SH-SY5Y (cell line): ENCODE measurements around the gene RCAN1.

Source experiments
- GATA2 ChIP-seq: IDR thresholded peaks from 2 replicates; pipeline ENCODE4 v1.6.1; 2011; ENCODE audit warnings: mild to moderate bottlenecking, low read depth, low read length
- GATA3 ChIP-seq: IDR thresholded peaks from 2 replicates; pipeline ENCODE4 v1.6.1; 2011; ENCODE audit warnings: low read depth, mild to moderate bottlenecking, low read length, moderate library complexity

The RCAN1 gene

GRCh38 chr21:34636961-34637360 is 22.0 kb upstream of the RCAN1 start:
- TF ChIP-seq GATA3 = no peak
- no peak for TF ChIP-seq GATA2

- TF ChIP-seq GATA3 (no peak), GATA2 (no peak)
Measured at GRCh38 chr21:34635307-34635706, 20.4 kb upstream of the RCAN1 start.

- TF ChIP-seq GATA3 (no peak), GATA2 (no peak)
Measured at GRCh38 chr21:34632498-34632897, 17.6 kb upstream of the RCAN1 start.

- TF ChIP-seq GATA3 (no peak), GATA2 (no peak)
Measured at GRCh38 chr21:34630536-34631143, 15.7 kb upstream of the RCAN1 start.

GRCh38 chr21:34626131-34626530 is 11.2 kb upstream of the RCAN1 start:
- TF ChIP-seq GATA2 (no peak), GATA3 (no peak)

GRCh38 chr21:34625030-34625593 is 10.2 kb upstream of the RCAN1 start:
- TF ChIP-seq GATA2 (no peak), GATA3 (no peak)

- TF ChIP-seq GATA2 (no peak), GATA3 (no peak)
Measured at GRCh38 chr21:34623516-34623915, 8.6 kb upstream of the RCAN1 start.

- TF ChIP-seq GATA3 (no peak), GATA2 (no peak)
Measured at GRCh38 chr21:34621434-34622350, 6.8 kb upstream of the RCAN1 start.

GRCh38 chr21:34619841-34620665 is 5.1 kb upstream of the RCAN1 start:
- TF ChIP-seq GATA3 (no peak), GATA2 (no peak)

- TF ChIP-seq GATA3 (no peak), GATA2 (no peak)
Measured at GRCh38 chr21:34618941-34619340, 4.0 kb upstream of the RCAN1 start.

GRCh38 chr21:34617753-34618339 is 2.9 kb upstream of the RCAN1 start:
- TF ChIP-seq GATA2 = no peak
- no peak for TF ChIP-seq GATA3

- TF ChIP-seq GATA2 = no peak
- no peak for TF ChIP-seq GATA3
Measured at GRCh38 chr21:34615487-34615814, 538 bp upstream of the RCAN1 start.

- TF ChIP-seq GATA3 (no peak), GATA2 (no peak)
Measured at GRCh38 chr21:34613679-34614627, 960 bp downstream of the RCAN1 start.

- TF ChIP-seq GATA3 (no peak), GATA2 (no peak)
Measured at GRCh38 chr21:34612557-34612956, 2.4 kb downstream of the RCAN1 start.
